Spleen (tissue), 11 donors: ENCODE data around the gene FMN2. TPM values are rescaled to one million over a fixed set of nuclear protein-coding genes. Genes with fewer than 3 reads are reported as not detected.

Source experiments
- DNase-seq: peaks from one replicate; pipeline ENCODE4 v3.0.0-alpha.2; 2020
- H3K27ac ChIP-seq, 8 donors: fragments of 200-600 bp; sonication (generic) in 7 of 8; 1 replicate in 4 of 8; 2 replicates in 4 of 8; pipeline versions ENCODE4 v1.5.0 to v1.8.0; 2016 to 2021; ENCODE audit warnings: inconsistent platforms in 4 of 8, mild to moderate bottlenecking in 4 of 8, moderate library complexity in 1 of 8
- H3K27me3 ChIP-seq, 7 donors: fragments of 200-600 bp; sonication (generic) in 6 of 7; replicated peaks in 1 of 7; 1 replicate in 4 of 7; 2 replicates in 3 of 7; pipeline versions ENCODE4 v1.5.0 to v1.8.0; 2016 to 2021; ENCODE audit warnings: inconsistent platforms in 3 of 7, mild to moderate bottlenecking in 1 of 7
- H3K36me3 ChIP-seq, 6 donors: fragments of 200-600 bp; sonication (generic) in 5 of 6; 1 replicate in 4 of 6; 2 replicates in 2 of 6; pipeline versions ENCODE4 v1.5.0 to v1.8.0; 2016 to 2021; ENCODE audit warnings: inconsistent platforms in 2 of 6
- H3K4me1 ChIP-seq, 6 donors: fragments of 200-600 bp; sonication (generic) in 5 of 6; 1 replicate in 3 of 6; 2 replicates in 3 of 6; pipeline versions ENCODE4 v1.5.0 to v1.8.0; 2016 to 2021; ENCODE audit warnings: inconsistent platforms in 3 of 6
- H3K4me3 ChIP-seq, 8 donors: fragments of 200-600 bp; sonication (generic) in 7 of 8; 1 replicate in 4 of 8; 2 replicates in 4 of 8; pipeline versions ENCODE4 v1.5.0 to v1.8.0; 2016 to 2021; ENCODE audit warnings: inconsistent platforms in 4 of 8, mild to moderate bottlenecking in 4 of 8, moderate library complexity in 2 of 8
- H3K9me3 ChIP-seq, 8 donors: fragments of 200-600 bp; sonication (generic) in 7 of 8; 1 replicate in 4 of 8; 2 replicates in 4 of 8; pipeline versions ENCODE4 v1.5.0 to v1.8.0; 2016 to 2021; ENCODE audit warnings: inconsistent platforms in 4 of 8
- POLR2A ChIP-seq, 3 donors: fragments of 450-650 bp; IDR thresholded peaks; one replicate each; pipeline ENCODE4 v1.5.1; 2017; ENCODE audit warnings: antibody characterized with exemption in 3 of 3, mild to moderate bottlenecking in 1 of 3
- POLR2AphosphoS5 ChIP-seq, 3 donors: sonication (generic); formaldehyde crosslinking; IDR thresholded peaks; one replicate each; pipeline ENCODE4 v1.5.1; 2017; ENCODE audit warnings: antibody characterized with exemption in 3 of 3
- WGBS, 5 donors: extraction: QIAGEN DNeasy Blood & Tissue Kit in 3 of 5; methylation state at CpG; one replicate each; pipeline versions ENCODE4 v1.1.5 to v1.1.7; 2013 to 2018; 5-methylcytosine and 5-hydroxymethylcytosine counted together
- intact Hi-C: fragments of 100-400 bp; cut with DNase I; formaldehyde crosslinking; loops from one replicate; pipeline ENCODE4 v1.15.0; 2023; ENCODE audit warnings: low total_unique reads
- polyA plus RNA-seq, 3 donors: library from polyadenylated mRNA; stranded (reverse); fragments of 200-250 nt; gene quantifications; one replicate each; pipeline ENCODE4 v1.2.1, GENCODE V29; 2013
- total RNA-seq, 7 donors: library from RNA; depleted of rRNA in 3 of 7; stranded (reverse); fragments of >200 nt in 3 of 7; fragmentation: NEBNext Ultra II Directional in 4 of 7; extraction: Animal tissue kit (Norgen Biotek cat#: 25700) in 4 of 7; gene quantifications; one replicate each; pipeline versions ENCODE4 v1.1.0 to v1.2.1, GENCODE V29; 2016 to 2021
- TF ChIP-seq, protein P1 (sequence below), 11 experiments: fragments of 200-600 bp in 7 of 11; fragments of 450-650 bp in 4 of 11; sonication (generic) in 4 of 11; IDR thresholded peaks in 8 of 11; conservative IDR thresholded peaks in 3 of 11; 1 replicate in 7 of 11; 2 replicates in 4 of 11; pipeline versions ENCODE4 v1.4.0 to v1.8.0; 2016 to 2021; ENCODE audit warnings: antibody characterized with exemption in 11 of 11, inconsistent platforms in 4 of 11, mild to moderate bottlenecking in 1 of 11
- donor health status: healthy with polysubstance abuse.
- donor health status: DM: no; HTN: no; CAD: no; lungs with moderate emphysema.
- donor health status: DM: no; HTN: no; CAD: no.
- donor health status: Bipolar disorder and iron deficiency.
- donor health status: healthy.
- donor health status: DM: no; HTN: no; CAD: no.
- donor health status: DM: yes; HTN: yes; CAD: no.

FMN2 gene
- total and polyA plus RNA-seq, 10 donors = 0.04 to 0.24 (median 0.12) TPM; not detected in 6

DNA sequence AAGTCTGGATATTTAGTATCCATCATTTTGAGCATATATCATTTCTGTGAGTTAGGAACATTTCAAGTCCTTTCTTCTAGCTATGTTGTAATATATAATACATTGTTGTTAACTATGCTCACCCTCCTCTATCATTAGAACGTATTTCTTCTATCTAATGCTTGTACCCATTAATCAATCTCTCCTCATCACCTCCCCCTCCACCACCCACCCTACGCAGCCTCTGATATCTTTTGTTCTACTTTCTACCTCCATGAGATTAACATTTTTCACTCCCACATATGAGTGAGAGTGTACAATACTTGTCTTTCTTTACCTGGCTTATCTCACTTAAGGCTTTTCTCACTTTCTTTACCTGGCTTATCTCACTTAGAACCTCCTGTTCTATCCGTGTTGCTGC lies 156.2 kb downstream of the FMN2 start:
- H3K9me3 ChIP-seq = peaks cover 0 to 34% (median 19%) of the 10 kb centered on the region in 8 donors
- no peaks in the 10 kb centered on the region for H3K4me1 ChIP-seq
- 69 to 84% (median 80%) methylated on average over 3 of the region's 3 CpGs for WGBS, 5 donors
- intact Hi-C loops = no loop called here
- no peak overlapping the region for H3K27ac ChIP-seq
- TF ChIP-seq POLR2A (IDR thresholded peaks at IDR 0.05) = no peak
- no peak for TF ChIP-seq POLR2AphosphoS5 (IDR thresholded peaks at IDR 0.05)
- TF ChIP-seq, protein P1, sequence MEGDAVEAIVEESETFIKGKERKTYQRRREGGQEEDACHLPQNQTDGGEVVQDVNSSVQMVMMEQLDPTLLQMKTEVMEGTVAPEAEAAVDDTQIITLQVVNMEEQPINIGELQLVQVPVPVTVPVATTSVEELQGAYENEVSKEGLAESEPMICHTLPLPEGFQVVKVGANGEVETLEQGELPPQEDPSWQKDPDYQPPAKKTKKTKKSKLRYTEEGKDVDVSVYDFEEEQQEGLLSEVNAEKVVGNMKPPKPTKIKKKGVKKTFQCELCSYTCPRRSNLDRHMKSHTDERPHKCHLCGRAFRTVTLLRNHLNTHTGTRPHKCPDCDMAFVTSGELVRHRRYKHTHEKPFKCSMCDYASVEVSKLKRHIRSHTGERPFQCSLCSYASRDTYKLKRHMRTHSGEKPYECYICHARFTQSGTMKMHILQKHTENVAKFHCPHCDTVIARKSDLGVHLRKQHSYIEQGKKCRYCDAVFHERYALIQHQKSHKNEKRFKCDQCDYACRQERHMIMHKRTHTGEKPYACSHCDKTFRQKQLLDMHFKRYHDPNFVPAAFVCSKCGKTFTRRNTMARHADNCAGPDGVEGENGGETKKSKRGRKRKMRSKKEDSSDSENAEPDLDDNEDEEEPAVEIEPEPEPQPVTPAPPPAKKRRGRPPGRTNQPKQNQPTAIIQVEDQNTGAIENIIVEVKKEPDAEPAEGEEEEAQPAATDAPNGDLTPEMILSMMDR (IDR thresholded peaks at IDR 0.05 in 8 of 11, conservative IDR thresholded peaks at IDR 0.05 in 3 of 11) = no peak
- no peaks in the 10 kb centered on the region for H3K36me3 ChIP-seq
- H3K27me3 ChIP-seq = no peaks in the 10 kb centered on the region
- DNase-seq = no peak
- H3K4me3 ChIP-seq = no peak overlapping the region

DNA sequence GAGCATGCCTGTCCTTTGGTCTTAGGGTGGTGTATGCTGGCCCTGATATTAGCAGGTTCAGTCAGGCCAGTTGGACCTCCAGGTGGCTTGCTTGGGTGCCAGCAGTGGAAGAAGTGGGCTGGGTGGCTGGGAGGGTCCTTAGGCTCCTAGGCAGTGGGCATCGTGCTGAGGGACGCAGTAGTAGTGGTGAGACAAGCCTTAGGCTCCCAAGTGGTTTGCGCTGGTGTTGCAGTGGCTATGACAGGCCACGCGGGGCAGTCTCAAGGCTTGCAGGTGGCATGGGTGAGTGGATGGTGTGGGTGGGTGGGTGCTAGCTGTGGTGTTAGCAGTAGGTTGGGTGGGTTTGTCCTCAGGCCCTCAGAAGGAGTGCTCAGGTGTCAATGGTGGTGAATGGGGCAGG lies 162.3 kb downstream of the FMN2 start:
- no peak for DNase-seq
- Histone ChIP-seq H3K27me3 (no peaks in the 10 kb centered on the region), H3K4me1 (no peaks in the 10 kb centered on the region), H3K36me3 (no peaks in the 10 kb centered on the region), H3K9me3 (peaks cover 0 to 60% (median 38%) of the 10 kb centered on the region in 8 donors), H3K4me3 (no peak overlapping the region), H3K27ac (no peak overlapping the region)
- intact Hi-C loops = no loop called here
- TF ChIP-seq POLR2A (IDR thresholded peaks at IDR 0.05) (no peak), POLR2AphosphoS5 (IDR thresholded peaks at IDR 0.05) (no peak)
- TF ChIP-seq, protein P1 (IDR thresholded peaks at IDR 0.05 in 8 of 11, conservative IDR thresholded peaks at IDR 0.05 in 3 of 11) = no peak
- 87 to 93% (median 89%) methylated on average over 5 of the region's 5 CpGs for WGBS, 5 donors

DNA sequence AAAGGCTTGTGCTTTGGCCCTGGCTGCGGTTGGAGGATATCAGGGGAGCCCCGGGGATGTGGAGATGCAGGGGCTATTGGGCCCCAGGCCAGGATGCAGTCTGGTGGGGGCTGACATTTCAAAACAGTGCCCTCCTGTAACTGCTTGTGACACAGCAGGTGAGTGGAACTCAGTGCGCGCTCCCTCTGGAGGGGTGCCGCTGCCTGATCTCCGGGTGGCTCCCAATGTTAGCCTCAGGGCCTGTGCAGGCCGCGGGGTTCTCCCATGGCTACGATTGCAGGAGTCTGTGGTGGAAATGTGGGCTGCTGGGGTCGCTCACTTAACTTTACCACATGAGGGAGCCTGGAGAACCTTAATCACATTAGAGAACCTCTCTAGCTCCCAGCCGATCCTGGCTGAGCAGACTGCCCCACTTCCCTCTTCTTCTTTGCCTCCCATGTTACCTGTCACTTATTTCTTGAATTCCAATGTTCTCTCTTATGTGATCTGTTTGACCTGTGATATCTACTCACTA lies 163.2 kb downstream of the FMN2 start:
- intact Hi-C loops = no loop called here
- no peak overlapping the region for H3K4me3 ChIP-seq
- H3K36me3 ChIP-seq = no peaks in the 10 kb centered on the region
- no peak overlapping the region for H3K27ac ChIP-seq
- H3K27me3 ChIP-seq = no peaks in the 10 kb centered on the region
- H3K4me1 ChIP-seq = no peaks in the 10 kb centered on the region
- TF ChIP-seq POLR2A (IDR thresholded peaks at IDR 0.05) = no peak
- no peak for TF ChIP-seq POLR2AphosphoS5 (IDR thresholded peaks at IDR 0.05)
- TF ChIP-seq, protein P1 (IDR thresholded peaks at IDR 0.05 in 8 of 11, conservative IDR thresholded peaks at IDR 0.05 in 3 of 11) = no peak
- peaks cover 0 to 53% (median 35%) of the 10 kb centered on the region in 8 donors for H3K9me3 ChIP-seq
- 80 to 94% (median 84%) methylated on average over 7 to 11 of the region's 11 CpGs for WGBS, 5 donors
- DNase-seq = no peak

DNA sequence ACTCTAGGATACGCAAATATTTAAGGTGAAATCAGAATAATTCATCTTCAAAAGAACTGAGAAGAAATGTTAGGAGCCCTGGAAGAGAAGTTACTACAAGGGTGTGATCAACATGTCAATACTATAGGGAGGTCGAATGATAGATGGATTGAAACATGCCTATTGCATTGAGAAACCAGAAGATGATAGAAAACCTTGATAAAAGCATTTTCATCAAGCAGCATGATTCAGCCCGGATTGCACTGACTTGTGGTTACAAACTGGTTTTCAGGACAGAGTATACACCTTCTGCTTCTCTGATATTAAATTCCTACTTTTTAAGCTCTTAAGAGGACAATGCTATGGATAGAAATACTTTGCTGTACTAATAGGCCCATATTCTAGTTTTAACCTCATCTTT lies 164.2 kb downstream of the FMN2 start:
- H3K4me1 ChIP-seq = no peaks in the 10 kb centered on the region
- H3K9me3 ChIP-seq = peaks cover 0 to 52% (median 34%) of the 10 kb centered on the region in 8 donors
- H3K27me3 ChIP-seq = no peaks in the 10 kb centered on the region
- no peaks in the 10 kb centered on the region for H3K36me3 ChIP-seq
- no peak for DNase-seq
- H3K4me3 ChIP-seq = no peak overlapping the region
- 79 to 90% (median 82%) methylated on average over 3 of the region's 3 CpGs for WGBS, 5 donors
- no peak overlapping the region for H3K27ac ChIP-seq
- intact Hi-C loops = no loop called here
- TF ChIP-seq, protein P1 (IDR thresholded peaks at IDR 0.05 in 8 of 11, conservative IDR thresholded peaks at IDR 0.05 in 3 of 11) = no peak
- TF ChIP-seq POLR2A (IDR thresholded peaks at IDR 0.05) (no peak), POLR2AphosphoS5 (IDR thresholded peaks at IDR 0.05) (no peak)
